Stimulated activated CD8-positive, alpha-beta memory T cell treated with anti-CD3 and anti-CD28 coated beads, Interleukin-12 subunit alpha, Interleukin-12 subunit beta, amount 100 ng/mL, for 1 hour (primary cell): ENCODE measurements around the gene CDH4.

ENCODE experiments used
- DNase-seq: peaks from one replicate; pipeline ENCODE4 v3.0.0-alpha.2; 2020; ENCODE audit warnings: low read depth

The CDH4 gene

DNA sequence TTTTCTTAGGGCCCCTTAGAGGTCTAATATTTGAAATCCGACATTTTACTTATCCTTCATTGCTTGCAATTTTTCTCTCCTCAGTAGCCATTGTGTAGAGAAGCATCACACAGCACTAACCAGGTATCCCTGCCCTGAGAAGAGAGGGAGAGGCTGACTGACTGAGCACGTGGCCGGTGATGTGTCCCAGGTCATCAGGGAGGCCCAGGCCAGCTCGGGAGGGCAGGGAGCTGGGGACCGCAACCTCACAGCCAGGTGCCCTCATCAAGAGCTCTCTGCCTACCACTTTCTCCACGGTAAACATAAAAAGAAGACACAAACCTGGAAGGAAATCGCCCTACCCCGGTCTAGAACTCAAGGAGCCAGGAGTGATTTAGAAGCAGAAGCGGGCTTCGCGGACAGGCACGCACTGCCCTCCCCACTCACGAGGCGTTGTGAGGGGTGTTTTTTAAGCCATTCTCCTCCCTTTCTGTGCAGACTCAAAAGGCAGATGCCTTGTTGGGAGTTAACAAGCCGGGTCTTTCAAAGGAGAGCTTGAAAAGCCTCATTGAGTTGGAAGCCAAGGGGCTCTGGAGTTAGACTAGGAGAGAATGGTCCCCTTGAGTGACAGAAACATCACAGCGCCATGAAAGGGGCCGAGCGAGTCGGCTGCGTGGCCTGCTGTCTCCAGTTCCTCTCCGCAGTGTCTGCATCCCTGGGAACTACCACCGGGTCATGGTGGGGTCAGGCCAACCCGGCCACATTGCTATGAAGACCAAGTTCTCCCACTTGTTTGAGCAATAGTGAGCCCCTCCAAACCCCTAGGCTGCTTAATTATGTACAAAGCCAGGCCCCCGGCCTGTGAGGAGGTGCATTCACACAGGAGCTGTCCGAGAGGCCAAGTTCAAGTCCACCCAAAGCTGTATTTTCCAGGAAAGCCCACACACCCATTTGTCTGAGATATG lies 285.4 kb downstream of the CDH4 start:
- no peak for DNase-seq

GRCh38 chr20:61538183-61538942 lies 286.3 kb downstream of the CDH4 start:
- DNase-seq: no peak

DNA sequence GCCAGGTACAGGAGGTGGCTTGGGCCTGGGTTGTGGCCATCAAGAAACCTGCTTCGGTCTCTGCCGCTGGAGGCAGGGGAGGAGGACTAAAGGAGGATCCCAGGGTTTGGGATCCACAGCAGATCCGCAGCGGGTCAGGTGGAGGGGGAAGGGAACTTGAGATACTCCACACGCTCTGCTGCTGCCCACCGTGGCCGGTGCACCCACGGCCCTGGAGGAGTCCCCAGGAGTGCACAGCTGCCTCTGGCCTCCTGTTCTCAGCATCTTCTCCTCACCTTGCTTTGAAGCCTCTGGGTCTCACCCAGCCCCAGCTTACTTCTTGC lies 286.8 kb downstream of the CDH4 start:
- no peak for DNase-seq

- no peak for DNase-seq
These were observed 287.8 kb downstream of the CDH4 start for GRCh38 chr20:61539706-61540360.

GRCh38 chr20:61541537-61541936 lies 289.5 kb downstream of the CDH4 start:
- DNase-seq: no peak

- DNase-seq: no peak
These were observed 291.0 kb downstream of the CDH4 start for GRCh38 chr20:61543086-61543485.

DNA sequence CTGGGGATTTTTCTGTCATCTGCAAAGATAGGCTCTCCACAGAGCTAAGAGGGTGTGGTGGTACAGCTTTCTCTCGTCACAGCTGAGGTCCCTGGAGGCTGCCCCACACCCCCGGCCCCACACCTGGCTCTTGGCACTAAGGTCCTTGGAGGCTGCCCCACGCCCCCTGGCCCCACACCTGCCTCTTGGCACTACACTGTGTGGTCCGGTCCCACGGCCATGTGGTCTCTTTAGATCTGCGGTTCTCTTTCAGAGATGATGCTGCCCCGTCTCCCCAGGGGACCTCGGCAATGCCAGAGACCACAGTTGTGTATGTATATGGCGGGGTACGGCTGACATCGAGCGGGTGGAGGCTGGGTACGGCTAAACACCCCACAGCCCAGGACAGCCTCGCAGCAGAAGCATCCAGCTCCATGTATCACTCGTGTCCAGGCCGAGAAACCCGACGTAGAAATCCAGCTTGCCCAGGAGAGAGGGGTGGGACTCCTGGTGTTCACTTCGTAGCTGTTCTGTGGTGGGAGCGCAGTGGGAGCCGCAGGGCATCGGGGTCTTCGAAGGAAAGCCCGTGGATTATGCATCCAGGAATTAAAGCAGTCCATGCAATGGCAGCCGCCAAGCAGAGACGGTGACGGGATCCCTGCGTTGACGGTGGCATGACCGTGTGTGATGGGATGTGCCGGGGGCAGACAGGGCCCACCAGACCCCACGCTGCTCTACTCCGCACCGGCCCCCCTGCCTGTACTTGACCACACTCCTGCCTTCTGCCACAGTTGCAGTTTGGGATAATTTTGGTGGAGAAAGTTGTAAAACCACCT lies 292.1 kb downstream of the CDH4 start:
- DNase-seq: no peak

- DNase-seq: no peak
These were observed 293.1 kb downstream of the CDH4 start for GRCh38 chr20:61544910-61545889.

- no peak for DNase-seq
These were observed 294.6 kb downstream of the CDH4 start for GRCh38 chr20:61546641-61547040.

DNA sequence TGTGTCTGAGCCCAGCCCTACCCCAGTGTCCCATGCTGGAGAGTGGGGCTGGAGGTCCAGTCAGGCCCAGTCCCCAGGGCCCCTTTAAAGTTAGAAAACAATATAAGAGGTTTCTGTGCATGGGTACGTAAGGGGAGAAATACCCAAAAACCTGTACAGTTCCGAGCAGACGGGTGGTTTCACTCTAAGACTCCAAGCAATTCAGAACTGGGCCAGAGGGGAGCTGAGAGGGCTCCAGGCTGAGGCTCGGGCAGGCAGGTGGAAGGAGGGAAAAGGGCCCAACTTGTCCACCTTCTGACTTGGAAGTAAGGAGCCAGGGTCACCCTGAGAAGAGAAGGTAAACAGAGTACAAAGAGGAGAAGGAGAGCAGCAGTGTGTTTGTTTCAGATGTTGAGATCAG lies 296.0 kb downstream of the CDH4 start:
- no peak for DNase-seq

DNA sequence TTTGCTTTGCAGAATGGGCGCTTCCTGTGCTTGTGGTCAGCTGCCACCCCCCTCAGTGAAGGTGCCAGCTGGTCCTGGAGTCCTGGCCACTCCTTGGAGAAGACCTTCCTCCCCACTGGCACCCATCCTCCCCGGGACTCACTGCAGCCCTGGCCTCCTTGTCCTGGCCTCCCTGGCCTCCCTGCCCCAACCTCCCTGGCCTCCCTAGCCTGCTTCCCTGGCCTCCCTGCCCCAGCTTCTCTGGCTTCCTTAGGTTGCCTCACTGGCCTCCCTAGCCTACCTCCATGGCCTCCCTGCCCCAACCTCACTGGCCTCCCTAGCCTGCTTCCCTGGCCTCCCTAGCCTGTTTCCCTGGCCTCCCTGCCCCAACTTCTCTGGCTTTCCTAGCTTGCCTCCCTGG lies 297.8 kb downstream of the CDH4 start:
- no peak for DNase-seq

- no peak for DNase-seq
These were observed 299.3 kb downstream of the CDH4 start for GRCh38 chr20:61551401-61551800.

- no peak for DNase-seq
These were observed 302.6 kb downstream of the CDH4 start for GRCh38 chr20:61554617-61555016.

GRCh38 chr20:61555566-61555965 lies 303.5 kb downstream of the CDH4 start:
- DNase-seq: no peak

GRCh38 chr20:61556111-61556510 lies 304.1 kb downstream of the CDH4 start:
- no peak for DNase-seq

- DNase-seq: no peak
These were observed 304.6 kb downstream of the CDH4 start for GRCh38 chr20:61556673-61557072.

GRCh38 chr20:61557621-61558020 lies 305.6 kb downstream of the CDH4 start:
- DNase-seq: no peak

DNA sequence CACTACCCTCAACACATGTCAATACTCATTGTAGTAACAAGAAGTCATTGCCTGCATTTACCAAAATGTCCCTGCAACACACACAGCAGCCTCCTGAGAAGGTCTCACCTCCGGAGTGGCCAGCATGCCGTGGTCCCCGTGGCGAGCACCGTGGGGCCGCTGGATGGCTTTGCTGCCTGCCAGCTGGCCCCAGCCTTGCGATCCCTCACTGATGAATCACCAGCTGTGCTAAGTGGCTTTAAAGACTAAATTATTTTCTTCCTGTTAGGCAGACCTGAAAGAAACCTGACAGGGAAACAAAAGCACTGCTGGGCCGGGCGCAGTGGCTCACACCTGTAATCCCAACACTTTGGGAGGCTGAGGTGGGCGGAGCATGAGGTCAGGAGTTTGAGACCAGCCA lies 306.7 kb downstream of the CDH4 start:
- no peak for DNase-seq

DNA sequence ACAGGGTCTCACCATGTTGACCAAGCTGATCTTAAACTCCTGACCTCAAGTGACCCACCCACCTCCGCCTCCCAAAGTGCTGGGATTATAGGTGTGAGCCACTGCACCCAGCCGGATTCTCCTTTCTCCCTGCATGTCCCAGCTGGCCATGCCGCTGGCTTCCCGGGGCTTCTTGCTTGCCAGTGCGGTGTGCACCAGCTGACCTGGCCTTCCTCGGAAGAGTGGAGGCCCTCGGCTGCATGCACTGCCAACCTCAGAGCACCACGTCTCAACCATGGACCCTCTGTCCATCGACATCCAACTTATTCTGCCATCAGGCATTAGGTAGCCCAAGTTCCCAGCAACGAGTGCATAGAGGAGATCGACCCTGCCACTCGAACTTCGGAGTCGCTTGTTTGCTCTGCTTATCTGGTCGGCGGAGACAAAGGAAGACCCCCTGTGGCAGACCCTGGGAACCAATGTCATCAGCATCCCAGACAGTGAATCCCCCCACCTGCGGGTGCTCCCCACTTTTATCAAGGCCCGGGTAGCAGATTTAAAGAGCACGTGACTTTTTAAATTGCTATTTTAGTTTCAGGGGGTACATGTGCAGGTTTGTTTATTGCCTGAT lies 307.8 kb downstream of the CDH4 start:
- no peak for DNase-seq

GRCh38 chr20:61560361-61560853 lies 308.3 kb downstream of the CDH4 start:
- DNase-seq: no peak
